GM21529 (cell line): Measurements from ENCODE around the gene NUDT4B.
"Not testable (repeated sequence)": the region's sequence is repeated elsewhere in the genome, so short reads cannot be mapped to it uniquely, and the experiment has no call there.

ENCODE experiments used
- ATAC-seq: cut with Tn5 transposase; IDR thresholded peaks from one replicate; pipeline ENCODE4 v1.9.1; 2021; ENCODE audit not compliant: unreplicated experiment

Gene NUDT4B

GRCh38 chr1:148735538-148735937 lies 13.0 kb upstream of the NUDT4B start:
- ATAC-seq = peak; percentile 54

GRCh38 chr1:148738667-148739066 lies 9.9 kb upstream of the NUDT4B start:
- not testable (repeated sequence) for ATAC-seq

GRCh38 chr1:148743200-148743599 lies 5.4 kb upstream of the NUDT4B start:
- not testable (repeated sequence) for ATAC-seq

GRCh38 chr1:148743726-148744720 lies 4.6 kb upstream of the NUDT4B start:
- peak; percentile 75 for ATAC-seq

- peak; percentile 88 for ATAC-seq
Observed at GRCh38 chr1:148749335-148749681, 734 bp downstream of the NUDT4B start.

GRCh38 chr1:148756231-148756630 lies 7.7 kb downstream of the NUDT4B start:
- not testable (repeated sequence) for ATAC-seq

GRCh38 chr1:148757446-148757845 lies 8.9 kb downstream of the NUDT4B start:
- not testable (repeated sequence) for ATAC-seq

GRCh38 chr1:148758412-148758811 lies 9.8 kb downstream of the NUDT4B start:
- ATAC-seq = peak; percentile 94

GRCh38 chr1:148758925-148759324 lies 10.4 kb downstream of the NUDT4B start:
- ATAC-seq = not testable (repeated sequence)

- ATAC-seq = not testable (repeated sequence)
Observed at GRCh38 chr1:148759749-148760148, 11.2 kb downstream of the NUDT4B start.

GRCh38 chr1:148760206-148760605 lies 11.6 kb downstream of the NUDT4B start:
- ATAC-seq = not testable (repeated sequence)

- not testable (repeated sequence) for ATAC-seq
Observed at GRCh38 chr1:148761360-148761759, 12.8 kb downstream of the NUDT4B start.

GRCh38 chr1:148765238-148766019 lies 16.9 kb downstream of the NUDT4B start:
- not testable (repeated sequence) for ATAC-seq

- not testable (repeated sequence) for ATAC-seq
Observed at GRCh38 chr1:148768541-148768940, 20.0 kb downstream of the NUDT4B start.

- ATAC-seq = not testable (repeated sequence)
Observed at GRCh38 chr1:148769495-148769894, 20.9 kb downstream of the NUDT4B start.

GRCh38 chr1:148773690-148774089 lies 25.1 kb downstream of the NUDT4B start:
- ATAC-seq = not testable (repeated sequence)

GRCh38 chr1:148774102-148774501 lies 25.5 kb downstream of the NUDT4B start:
- ATAC-seq = not testable (repeated sequence)

GRCh38 chr1:148775263-148775662 lies 26.7 kb downstream of the NUDT4B start:
- ATAC-seq = not testable (repeated sequence)

- not testable (repeated sequence) for ATAC-seq
Observed at GRCh38 chr1:148777649-148778048, 29.1 kb downstream of the NUDT4B start.

- not testable (repeated sequence) for ATAC-seq
Observed at GRCh38 chr1:148780404-148780803, 31.8 kb downstream of the NUDT4B start.

GRCh38 chr1:148791543-148792099 lies 43.0 kb downstream of the NUDT4B start:
- ATAC-seq = not testable (repeated sequence)
